ENCODE results near the gene RASD1.

DNA sequence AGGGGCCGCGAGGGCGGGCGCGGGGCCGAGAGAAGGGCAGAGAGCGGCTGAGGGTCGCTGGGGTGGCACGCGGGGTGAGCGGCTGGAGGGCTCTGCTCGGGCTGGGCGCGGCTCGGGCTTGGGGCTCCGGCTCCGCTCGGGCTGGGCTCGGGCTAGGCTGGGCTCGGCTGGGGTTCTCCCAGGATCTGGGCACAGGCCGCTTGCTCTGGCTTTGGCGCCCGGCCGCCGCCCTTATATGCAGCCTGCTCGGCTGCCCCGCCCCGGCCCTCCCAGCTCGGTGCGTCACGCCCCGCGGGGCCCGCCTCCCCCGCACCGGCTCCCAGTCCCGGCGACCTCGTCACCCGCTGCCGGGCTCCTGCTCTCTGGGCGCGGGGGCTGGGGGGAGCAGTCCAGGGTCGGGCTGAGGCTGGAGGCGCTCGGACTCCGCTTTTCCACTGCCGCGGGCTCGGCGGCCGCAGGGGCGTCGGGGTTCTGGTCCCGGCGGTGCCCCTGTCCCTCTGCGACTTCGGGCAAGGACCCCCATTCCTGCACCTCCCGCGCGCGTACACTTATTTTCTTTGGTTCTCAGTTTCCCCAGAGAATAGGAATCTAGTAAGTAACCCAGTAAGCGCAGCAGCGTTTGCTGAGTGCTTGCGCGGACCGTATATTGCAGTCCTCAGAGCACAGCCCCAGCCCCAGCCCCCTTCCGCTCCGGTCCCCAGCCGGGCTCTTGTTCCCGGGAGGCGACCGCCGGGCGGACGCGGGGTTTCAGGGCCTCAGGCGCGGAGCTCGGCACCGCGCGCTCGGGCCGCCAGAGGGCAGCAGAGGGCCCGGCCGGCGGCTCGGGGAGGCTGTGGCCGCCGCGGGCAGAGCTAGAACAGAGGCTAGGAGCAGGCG is at the start of gene RASD1:
- TF ChIP-seq, protein P1, sequence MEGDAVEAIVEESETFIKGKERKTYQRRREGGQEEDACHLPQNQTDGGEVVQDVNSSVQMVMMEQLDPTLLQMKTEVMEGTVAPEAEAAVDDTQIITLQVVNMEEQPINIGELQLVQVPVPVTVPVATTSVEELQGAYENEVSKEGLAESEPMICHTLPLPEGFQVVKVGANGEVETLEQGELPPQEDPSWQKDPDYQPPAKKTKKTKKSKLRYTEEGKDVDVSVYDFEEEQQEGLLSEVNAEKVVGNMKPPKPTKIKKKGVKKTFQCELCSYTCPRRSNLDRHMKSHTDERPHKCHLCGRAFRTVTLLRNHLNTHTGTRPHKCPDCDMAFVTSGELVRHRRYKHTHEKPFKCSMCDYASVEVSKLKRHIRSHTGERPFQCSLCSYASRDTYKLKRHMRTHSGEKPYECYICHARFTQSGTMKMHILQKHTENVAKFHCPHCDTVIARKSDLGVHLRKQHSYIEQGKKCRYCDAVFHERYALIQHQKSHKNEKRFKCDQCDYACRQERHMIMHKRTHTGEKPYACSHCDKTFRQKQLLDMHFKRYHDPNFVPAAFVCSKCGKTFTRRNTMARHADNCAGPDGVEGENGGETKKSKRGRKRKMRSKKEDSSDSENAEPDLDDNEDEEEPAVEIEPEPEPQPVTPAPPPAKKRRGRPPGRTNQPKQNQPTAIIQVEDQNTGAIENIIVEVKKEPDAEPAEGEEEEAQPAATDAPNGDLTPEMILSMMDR (IDR thresholded peaks at IDR 0.05; ENCODE audit: insufficient read depth, low read length), result peak; percentile 17
- TF ChIP-seq POLR2AphosphoS5 (IDR thresholded peaks at IDR 0.05; ENCODE audit: low read depth), result no peak

All from HL-60 (cell line).